Stimulated activated CD8-positive, alpha-beta memory T cell treated with anti-CD3 and anti-CD28 coated beads, Interleukin-15, amount 100 ng/mL, for 4 hours (primary cell): ENCODE measurements around the gene TGM3.
"Not testable (repeated sequence)": the region's sequence is repeated elsewhere in the genome, so short reads cannot be mapped to it uniquely, and the experiment has no call there.

Source experiments
- DNase-seq, 2 donors: peaks; one replicate each; pipeline ENCODE4 v3.0.0-alpha.2; 2020; ENCODE audit warnings: low read depth in 2 of 2

The TGM3 gene

DNA sequence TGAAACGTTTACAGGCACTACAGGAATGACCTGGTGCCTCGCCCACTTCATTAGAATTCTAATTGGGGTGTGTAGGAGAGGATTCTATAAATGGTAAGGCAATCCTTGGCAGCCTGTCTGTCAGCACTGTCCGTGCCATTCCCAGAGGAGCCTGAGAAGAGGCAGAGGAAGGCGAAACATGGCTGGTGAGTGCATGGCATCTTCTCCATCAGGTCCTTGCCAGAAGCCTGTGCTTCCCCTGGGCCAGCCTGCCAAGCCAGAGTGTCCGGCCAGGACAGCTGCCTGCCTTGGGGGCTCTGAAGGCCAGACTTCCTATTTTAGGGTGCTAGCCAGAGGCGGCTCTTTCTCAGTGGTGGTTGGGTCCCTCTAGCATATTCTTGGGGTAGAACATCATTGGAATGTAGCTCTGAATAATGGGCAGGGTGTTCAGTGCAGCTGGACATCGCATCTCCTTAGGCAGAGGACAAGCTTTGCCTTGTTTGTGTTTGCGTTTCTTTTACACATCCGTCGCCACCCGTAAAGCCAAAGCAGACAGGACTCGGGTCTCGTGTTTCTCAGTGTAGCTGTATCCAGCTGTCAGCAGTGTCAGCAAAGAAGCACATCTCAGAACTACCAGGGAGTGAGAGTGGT is at the start of gene TGM3:
Gene TGM3, plus strand, starts transcription at position 116 of the 630 bp plus-strand sequence. Its CDS starts 63 bp downstream, at position 179.
- DNase-seq = no peak

GRCh38 chr20:2246069-2246491 is 49.7 kb upstream of the TGM3 start:
- DNase-seq = no peak

GRCh38 chr20:2248837-2249236 is 47.0 kb upstream of the TGM3 start:
- no peak for DNase-seq

DNA sequence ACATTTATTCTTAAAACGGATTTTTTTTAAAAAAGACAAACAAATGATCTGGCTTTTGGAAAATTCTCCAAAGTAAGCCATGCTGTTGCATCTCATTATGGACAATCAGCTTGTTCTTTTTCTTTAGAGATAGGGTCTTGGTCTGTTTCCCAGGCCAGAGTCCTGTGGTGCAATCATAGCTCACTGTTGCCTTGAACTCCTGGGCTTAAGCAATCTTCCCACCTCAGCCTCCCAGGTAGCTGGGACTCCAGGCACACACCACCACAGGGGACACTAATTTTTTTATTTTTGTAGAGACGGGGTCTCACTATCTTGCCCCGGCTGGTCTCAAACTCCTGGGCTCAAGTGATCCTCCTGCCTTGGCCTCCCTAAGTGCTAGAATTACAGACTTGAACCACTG is 45.9 kb upstream of the TGM3 start:
- no peak for DNase-seq

DNA sequence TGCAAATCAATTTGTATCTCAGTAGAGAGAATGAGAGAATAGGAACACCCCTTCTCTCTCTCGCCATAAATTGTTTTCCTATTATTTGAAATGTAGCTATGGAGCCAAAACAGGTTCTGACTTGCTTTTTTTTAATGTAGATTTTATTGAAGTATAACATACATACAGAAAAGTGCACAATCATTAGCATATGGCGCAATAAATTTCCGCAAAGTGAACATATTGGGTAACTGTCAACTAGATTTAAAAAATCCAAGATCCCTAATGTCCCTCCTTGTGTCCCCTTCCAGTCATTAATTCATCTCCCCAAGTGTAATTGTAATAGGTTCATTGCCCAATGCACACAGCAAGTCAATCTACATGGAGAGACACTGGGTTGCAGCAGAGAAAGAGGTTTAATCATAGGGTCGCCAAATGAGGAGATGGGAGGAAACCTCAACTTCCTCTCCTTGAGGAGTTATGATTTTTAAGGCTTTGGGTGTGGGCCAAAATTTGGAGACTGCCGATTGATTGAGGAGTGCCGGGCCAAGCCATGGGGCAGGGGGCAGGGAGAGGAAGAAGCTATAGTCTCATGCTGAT is 43.3 kb upstream of the TGM3 start:
- no peak for DNase-seq

- no peak for DNase-seq
These were observed 42.5 kb upstream of the TGM3 start for GRCh38 chr20:2253256-2253655.

DNA sequence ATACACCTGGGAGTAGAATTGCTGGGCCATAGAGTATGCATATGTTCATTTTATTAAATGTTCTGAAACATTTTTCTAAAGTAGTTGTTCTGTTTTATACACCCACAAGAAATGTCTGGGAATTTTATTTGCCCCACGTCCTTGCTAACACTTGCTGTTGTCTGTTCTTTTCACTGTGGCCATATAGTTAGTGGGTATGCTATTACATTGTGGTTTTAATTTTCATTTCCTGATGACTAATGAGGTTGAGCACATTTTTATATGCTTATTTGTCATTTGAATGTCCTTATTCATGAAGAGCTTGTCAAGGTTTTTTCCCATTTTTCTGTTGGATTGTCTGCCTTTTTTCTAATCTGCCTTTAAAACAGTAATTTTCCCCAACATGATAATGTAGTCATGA is 41.5 kb upstream of the TGM3 start:
- no peak for DNase-seq

DNA sequence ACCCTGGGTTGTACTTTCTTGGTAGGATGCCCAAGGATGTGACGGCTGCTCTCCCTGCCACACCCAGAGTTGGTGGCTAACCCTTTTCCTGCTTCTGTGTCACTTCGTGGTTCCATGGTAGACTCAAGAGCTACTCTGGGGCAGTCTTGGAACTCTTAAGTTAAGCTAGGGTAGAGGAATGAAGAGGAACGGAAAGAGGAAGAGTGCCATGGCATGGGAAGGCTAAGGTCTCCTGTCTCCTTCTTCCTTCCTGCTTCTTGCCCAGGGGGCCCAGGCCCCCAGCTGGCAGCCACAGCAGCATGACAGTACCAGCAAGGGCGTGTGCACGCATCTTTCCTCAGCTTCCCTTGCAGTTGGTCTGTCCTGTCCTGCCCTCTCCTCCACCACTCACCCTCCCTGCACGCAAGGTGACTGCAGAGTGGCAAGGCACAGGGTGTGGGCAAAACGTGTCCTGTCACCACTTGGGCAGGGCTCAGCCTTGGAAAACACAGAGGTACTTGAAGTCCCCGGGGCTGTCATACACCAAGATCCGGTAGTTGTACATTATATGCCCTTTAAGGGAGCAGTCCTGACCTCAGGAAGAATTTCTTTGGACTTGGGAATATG is 39.8 kb upstream of the TGM3 start:
- no peak for DNase-seq

DNA sequence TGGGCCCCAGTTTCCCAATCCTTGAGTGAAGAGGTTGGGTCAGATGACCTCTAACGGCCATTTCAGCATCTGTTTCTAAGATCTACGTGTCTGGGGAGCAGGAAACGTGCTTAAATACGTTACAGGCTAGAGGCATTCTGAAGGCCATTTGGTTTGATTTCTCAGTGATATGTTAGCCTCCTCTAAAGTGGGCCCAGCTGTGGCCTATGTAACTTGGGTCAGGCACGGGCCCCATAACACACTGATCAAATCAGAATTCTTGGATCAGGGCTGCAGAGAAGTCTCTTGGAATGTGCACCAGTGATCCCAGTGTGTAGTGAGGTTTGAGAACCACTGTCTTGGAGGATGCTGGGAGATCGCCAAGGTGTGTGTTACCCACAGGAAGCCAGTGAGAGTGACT is 36.1 kb upstream of the TGM3 start:
- DNase-seq = no peak

- DNase-seq = no peak
These were observed 35.6 kb upstream of the TGM3 start for GRCh38 chr20:2260250-2260649.

DNA sequence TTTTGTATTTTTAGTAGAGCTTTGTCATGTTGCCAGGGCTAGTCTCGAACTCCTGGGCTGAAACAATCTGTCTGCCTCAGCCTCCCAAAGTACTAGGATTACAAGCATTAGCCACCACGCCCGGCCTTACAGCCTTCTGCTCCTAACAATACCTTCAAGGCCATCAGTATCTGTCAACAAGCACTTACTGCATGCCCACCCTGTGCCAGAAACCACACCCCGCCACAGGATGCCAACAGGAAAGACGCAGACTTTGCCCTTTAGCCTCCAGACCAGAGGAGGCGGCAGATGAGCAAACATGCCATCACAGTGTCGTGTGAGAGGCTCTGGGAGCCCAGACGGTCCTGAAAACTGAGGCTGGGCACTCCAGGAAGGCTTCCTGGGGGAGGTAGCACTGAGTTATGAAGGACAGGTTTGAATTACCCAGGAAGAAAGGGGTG is 34.7 kb upstream of the TGM3 start:
- DNase-seq = no peak

DNA sequence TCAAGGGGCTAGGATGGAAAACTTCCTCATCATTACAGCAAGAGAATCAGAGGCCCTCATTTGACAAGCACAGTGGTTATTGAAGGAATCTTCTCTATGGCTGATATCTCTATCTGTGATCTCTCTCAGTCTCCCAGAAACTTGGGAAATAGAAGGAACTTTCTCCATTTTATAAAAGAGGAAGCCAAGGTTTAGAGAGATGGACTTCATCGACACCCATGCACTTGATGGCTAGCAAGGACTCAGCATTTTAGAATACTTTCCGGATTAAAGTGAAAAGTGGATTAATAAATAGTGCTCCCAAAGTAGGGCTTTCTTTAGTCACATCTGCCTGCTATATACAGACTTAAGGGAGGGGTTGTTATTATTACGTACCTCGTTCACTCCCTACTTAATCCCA is 34.2 kb upstream of the TGM3 start:
- DNase-seq = no peak

DNA sequence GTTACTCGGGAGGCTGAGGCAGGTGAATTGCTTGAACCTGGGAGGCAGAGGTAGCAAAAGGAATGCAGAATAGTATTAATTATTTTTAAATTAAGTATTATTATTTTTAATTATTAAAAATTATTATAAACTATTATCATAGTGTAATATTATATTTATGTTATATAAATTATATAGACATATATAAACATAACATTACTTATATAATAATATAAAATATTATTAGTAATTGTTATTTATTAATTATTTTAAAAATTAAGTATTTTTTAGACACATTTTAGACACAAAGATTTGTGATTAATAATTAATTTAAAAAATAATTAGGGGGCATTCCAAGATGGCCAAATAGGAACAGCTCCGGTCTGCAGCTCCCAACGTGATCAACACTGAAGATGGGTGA is 31.7 kb upstream of the TGM3 start:
- DNase-seq = no peak

DNA sequence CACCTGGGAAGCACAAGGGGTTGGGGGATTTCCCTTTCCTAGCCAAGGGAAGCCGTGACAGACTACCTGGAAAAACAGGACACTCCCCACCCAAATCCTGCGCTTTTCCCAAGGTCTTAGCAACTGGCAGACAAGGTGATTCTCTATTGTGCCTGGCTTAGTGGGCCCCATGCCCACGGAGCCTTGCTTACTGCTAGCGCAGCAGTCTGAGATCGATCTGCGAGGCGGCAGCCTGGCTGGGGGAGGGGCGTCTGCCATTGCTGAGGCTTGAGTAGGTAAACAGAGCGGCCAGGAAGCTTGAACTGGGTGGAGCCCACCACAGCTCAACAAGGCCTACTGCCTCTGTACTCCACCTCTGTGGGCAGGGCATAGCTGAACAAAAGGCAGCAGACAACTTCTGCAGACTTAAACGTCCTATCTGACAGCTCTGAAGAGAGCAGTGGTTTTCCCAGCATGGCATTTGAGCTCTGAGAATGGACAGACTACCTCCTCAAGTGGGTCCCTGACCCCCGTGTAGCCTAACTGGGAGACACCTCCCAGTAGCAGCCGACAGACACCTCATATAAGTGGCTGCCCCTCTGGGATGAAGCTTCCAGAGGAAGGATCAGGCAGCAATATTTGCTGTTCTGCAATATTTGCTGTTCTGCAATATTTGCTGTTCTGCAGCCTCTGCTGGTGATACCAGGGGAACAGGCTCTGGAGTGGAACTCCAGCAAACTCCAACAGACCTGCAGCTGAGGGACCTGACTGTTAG is 31.0 kb upstream of the TGM3 start:
- not testable (repeated sequence) for DNase-seq

DNA sequence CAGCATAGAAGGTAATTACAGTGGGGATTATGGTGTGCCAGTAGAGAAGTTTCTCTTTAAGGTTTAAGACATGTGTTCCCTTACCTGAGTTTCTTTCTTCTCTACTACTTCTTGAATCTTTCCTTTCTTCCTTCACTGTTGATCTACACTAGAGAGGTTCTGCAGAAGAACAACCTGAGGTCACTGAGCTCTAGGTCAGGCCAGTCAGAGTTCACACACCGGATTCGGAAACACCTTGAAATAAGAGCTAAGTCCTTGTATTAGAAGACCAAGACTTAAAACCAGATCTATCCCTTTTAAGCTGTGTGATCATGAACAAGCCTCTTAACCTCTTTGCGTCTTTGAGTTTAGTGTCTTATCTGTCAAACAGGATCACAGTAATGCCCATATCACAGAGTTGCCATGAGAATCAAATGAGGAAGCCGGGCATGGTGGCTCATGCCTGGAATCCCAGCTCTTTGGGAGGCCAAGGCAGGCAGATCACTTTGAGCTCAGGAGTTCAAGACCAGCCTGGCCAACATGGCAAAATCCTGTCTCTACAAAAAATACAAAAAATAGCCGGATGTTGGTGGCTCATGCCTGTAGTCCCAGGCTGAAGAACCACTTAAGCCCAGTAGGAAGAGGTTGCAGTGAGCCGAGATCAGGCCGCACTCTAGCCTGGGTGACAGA is 22.0 kb upstream of the TGM3 start:
- DNase-seq = no peak

DNA sequence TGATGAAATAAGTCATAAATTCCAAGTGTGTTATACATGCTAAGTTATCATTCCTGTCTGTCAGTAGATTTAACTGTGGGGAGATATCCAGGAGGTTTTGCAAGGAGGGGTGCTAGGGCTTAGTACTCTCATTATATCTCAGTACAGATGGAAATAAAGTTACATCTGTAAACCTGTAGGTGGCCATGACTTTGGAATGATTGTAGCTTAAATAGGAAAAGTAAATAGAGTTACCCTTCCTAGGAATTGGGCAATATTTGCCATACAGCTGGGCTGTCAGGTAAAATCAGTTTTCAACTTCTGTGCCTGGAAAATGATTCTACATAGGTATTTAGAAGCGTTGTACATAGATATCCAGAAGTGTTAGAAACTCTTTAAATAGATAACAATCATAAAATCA is 19.8 kb upstream of the TGM3 start:
- no peak for DNase-seq

GRCh38 chr20:2279253-2279779 is 16.5 kb upstream of the TGM3 start:
- no peak for DNase-seq

DNA sequence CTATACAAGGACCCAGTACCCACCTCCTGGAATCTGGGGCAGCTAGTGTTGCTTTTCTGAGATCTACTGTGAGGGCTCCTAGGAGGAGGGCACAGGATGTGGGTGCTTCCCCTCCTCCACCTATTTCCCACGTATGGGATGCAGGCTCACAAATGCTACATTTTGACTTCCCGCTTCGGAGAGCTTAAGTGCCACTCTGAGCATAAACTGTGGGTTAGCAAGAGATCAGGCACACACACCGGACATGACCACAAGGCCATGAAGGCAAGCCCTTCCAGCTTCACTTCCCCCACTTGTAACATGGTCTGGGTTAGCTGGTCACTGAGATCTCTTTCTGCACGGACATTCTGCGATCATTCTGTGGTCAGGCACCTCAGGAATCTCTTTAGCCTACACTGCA is 15.7 kb upstream of the TGM3 start:
- no peak for DNase-seq

- DNase-seq = no peak
These were observed 14.2 kb upstream of the TGM3 start for GRCh38 chr20:2281563-2281962.

- DNase-seq = no peak
These were observed 13.6 kb upstream of the TGM3 start for GRCh38 chr20:2282181-2282580.

- no peak for DNase-seq
These were observed 11.9 kb upstream of the TGM3 start for GRCh38 chr20:2283706-2284423.
